ENCODE measurements around the gene UHRF1. TPM values are rescaled to one million over a fixed set of nuclear protein-coding genes. Genes with fewer than 3 reads are reported as not detected.

The UHRF1 gene
- total and polyA plus RNA-seq, 2 of the 13 experiments (the other 11 are each of a cell fraction or from before 2014, with no cell fraction given): 6.8 to 78.4 TPM

DNA sequence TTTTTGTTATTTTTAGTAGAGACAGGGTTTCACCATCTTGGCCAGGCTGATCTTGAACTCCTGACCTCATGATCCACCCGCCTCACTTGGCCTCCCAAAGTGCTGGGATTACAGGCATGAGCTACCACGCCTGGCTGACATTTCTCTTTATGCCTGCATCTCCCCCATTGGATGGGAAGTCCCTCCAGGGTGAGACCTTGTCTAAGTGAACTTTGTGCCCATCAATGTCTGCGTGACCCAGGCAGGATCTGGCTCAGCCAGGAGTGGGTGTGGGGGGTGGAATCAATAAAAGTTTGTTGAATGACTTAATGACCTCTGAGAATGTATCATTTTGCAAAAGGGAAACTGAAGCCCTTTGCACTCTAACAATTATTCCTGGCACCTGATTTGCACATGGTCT, 4.8 kb upstream of the UHRF1 start (continued):
- TF ChIP-seq HIC2 (CRISPR knock-in tag; IDR thresholded peaks at IDR 0.05; ENCODE audit: low read depth) (no peak), EZH2 (conservative IDR thresholded peaks at IDR 0.05; ENCODE audit: low read depth, low read length) (no peak), ATF7-NPFF (CRISPR knock-in tag; IDR thresholded peaks at IDR 0.05; ENCODE audit: low read depth) (no peak), AKAP8 (CRISPR knock-in tag; IDR thresholded peaks at IDR 0.05) (no peak), TP53 (CRISPR knock-in tag; conservative IDR thresholded peaks at IDR 0.05) (no peak), GABPA (IDR thresholded peaks at IDR 0.05; ENCODE audit: low read depth, low read length) (no peak), GABPA (CRISPR knock-in tag; IDR thresholded peaks at IDR 0.05; ENCODE audit: low read depth) (no peak), ZNF235 (CRISPR knock-in tag; IDR thresholded peaks at IDR 0.05; ENCODE audit: borderline replicate concordance) (no peak), THYN1 (CRISPR knock-in tag; IDR thresholded peaks at IDR 0.05; ENCODE audit: borderline replicate concordance, low read depth) (no peak), MATR3 (CRISPR knock-in tag; IDR thresholded peaks at IDR 0.05) (no peak), ZSCAN29 (CRISPR knock-in tag; conservative IDR thresholded peaks at IDR 0.05) (no peak), ZSCAN31 (CRISPR knock-in tag; IDR thresholded peaks at IDR 0.05; ENCODE audit: low read depth) (no peak), ZNF136 (CRISPR knock-in tag; IDR thresholded peaks at IDR 0.05; ENCODE audit: low read depth) (no peak), BHLHE40 (IDR thresholded peaks at IDR 0.05; ENCODE audit: low read length) (no peak), POLR2G (IDR thresholded peaks at IDR 0.05; ENCODE audit: low read depth, low read length) (no peak), ZNF772 (CRISPR knock-in tag; IDR thresholded peaks at IDR 0.05) (no peak), CBX2 (IDR thresholded peaks at IDR 0.05; ENCODE audit: low read depth, low read length) (no peak), CBX2 (CRISPR knock-in tag; IDR thresholded peaks at IDR 0.05; ENCODE audit: low read depth) (no peak), ZNF274 (CRISPR knock-in tag; IDR thresholded peaks at IDR 0.05) (no peak), ZNF362 (CRISPR knock-in tag; IDR thresholded peaks at IDR 0.05; ENCODE audit: borderline replicate concordance) (no peak), NAIF1 (CRISPR knock-in tag; IDR thresholded peaks at IDR 0.05; ENCODE audit: borderline replicate concordance) (no peak), YEATS2 (CRISPR knock-in tag; IDR thresholded peaks at IDR 0.05; ENCODE audit: borderline replicate concordance) (no peak), ZNF75D (CRISPR knock-in tag; IDR thresholded peaks at IDR 0.05; ENCODE audit: borderline replicate concordance) (no peak)
- TF ChIP-seq, protein P1, sequence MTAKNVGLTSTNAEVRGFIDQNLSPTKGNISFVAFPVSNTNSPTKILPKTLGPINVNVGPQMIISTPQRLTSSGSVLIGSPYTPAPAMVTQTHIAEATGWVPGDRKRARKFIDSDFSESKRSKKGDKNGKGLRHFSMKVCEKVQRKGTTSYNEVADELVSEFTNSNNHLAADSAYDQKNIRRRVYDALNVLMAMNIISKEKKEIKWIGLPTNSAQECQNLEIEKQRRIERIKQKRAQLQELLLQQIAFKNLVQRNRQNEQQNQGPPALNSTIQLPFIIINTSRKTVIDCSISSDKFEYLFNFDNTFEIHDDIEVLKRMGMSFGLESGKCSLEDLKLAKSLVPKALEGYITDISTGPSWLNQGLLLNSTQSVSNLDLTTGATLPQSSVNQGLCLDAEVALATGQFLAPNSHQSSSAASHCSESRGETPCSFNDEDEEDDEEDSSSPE (CRISPR knock-in tag; IDR thresholded peaks at IDR 0.05): no peak
- TF ChIP-seq, protein P2, sequence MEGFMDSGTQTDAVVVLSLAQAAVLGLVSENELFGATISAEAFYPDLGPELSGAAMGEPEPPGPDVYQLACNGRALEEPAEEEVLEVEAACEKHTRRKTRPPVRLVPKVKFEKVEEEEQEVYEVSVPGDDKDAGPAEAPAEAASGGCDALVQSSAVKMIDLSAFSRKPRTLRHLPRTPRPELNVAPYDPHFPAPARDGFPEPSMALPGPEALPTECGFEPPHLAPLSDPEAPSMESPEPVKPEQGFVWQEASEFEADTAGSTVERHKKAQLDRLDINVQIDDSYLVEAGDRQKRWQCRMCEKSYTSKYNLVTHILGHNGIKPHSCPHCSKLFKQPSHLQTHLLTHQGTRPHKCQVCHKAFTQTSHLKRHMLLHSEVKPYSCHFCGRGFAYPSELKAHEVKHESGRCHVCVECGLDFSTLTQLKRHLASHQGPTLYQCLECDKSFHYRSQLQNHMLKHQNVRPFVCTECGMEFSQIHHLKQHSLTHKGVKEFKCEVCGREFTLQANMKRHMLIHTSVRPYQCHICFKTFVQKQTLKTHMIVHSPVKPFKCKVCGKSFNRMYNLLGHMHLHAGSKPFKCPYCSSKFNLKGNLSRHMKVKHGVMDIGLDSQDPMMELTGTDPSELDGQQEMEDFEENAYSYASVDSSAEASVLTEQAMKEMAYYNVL (CRISPR knock-in tag; IDR thresholded peaks at IDR 0.05; ENCODE audit: borderline replicate concordance): no peak
